Heart right ventricle (tissue), 16 donors: ENCODE results near the gene SYNJ2. TPM values are rescaled to one million over a fixed set of nuclear protein-coding genes. Genes with fewer than 3 reads are reported as not detected.

Source experiments
- ATAC-seq, 8 donors: fragments of 200-7000 bp; cut with Tn5 transposase; one replicate each; pipeline ENCODE4 v1.9.1; 2020; ENCODE audit warnings: mild to moderate bottlenecking in 8 of 8, moderate library complexity in 8 of 8, moderate number of reproducible peaks in 1 of 8
- DNase-seq, 2 donors: peaks; one replicate each; pipeline ENCODE4 v3.0.0-alpha.2; 2020
- H3K27ac ChIP-seq, 10 donors: fragments of 200-600 bp; sonication (generic) in 2 of 10; one replicate each; pipeline versions ENCODE4 v1.5.0 to v1.8.0; 2020 to 2022; ENCODE audit warnings: mild to moderate bottlenecking in 3 of 10
- H3K27me3 ChIP-seq, 7 donors: fragments of 200-600 bp; one replicate each; pipeline ENCODE4 v1.8.0; 2021 to 2022; ENCODE audit warnings: mild to moderate bottlenecking in 2 of 7
- H3K36me3 ChIP-seq, 9 donors: fragments of 200-600 bp; sonication (generic) in 1 of 9; one replicate each; pipeline versions ENCODE4 v1.5.0 to v1.8.0; 2020 to 2022; ENCODE audit warnings: mild to moderate bottlenecking in 2 of 9
- H3K4me1 ChIP-seq, 9 donors: fragments of 200-600 bp; sonication (generic) in 1 of 9; one replicate each; pipeline versions ENCODE4 v1.5.0 to v1.8.0; 2020 to 2022; ENCODE audit warnings: mild to moderate bottlenecking in 4 of 9
- H3K4me3 ChIP-seq, 10 donors: fragments of 200-600 bp; sonication (generic) in 2 of 10; one replicate each; pipeline versions ENCODE4 v1.5.0 to v1.8.0; 2020 to 2022; ENCODE audit warnings: mild to moderate bottlenecking in 7 of 10, moderate library complexity in 2 of 10
- H3K9me3 ChIP-seq, 11 donors: fragments of 200-600 bp in 10 of 11; sonication (generic) in 2 of 11; one replicate each; pipeline versions ENCODE4 v1.5.0 to v1.8.0; 2013 to 2022; ENCODE audit warnings: mild to moderate bottlenecking in 2 of 11, control low read depth in 1 of 11, moderate library complexity in 1 of 11
- CTCF ChIP-seq, 9 donors: fragments of 200-600 bp; sonication (generic) in 2 of 9; IDR thresholded peaks; one replicate each; pipeline versions ENCODE4 v1.5.0 to v1.8.0; 2021 to 2022; ENCODE audit warnings: antibody characterized with exemption in 9 of 9, mild to moderate bottlenecking in 5 of 9, moderate library complexity in 1 of 9
- WGBS, 2 donors: extraction: QIAGEN DNeasy Blood & Tissue Kit; methylation state at CpG; one replicate each; pipeline ENCODE4 v1.1.7; 2013; ENCODE audit warnings: inconsistent platforms in 1 of 2; 5-methylcytosine and 5-hydroxymethylcytosine counted together
- intact Hi-C, 10 donors: fragments of 100-400 bp; cut with DNase I; formaldehyde crosslinking; loops; one replicate each; pipeline versions ENCODE4 v1.11.1 to v1.14.2; 2022
- polyA plus RNA-seq, 2 donors: library from polyadenylated mRNA; stranded (reverse); fragments of 200-250 nt; gene quantifications; one replicate each; pipeline ENCODE4 v1.2.3, GENCODE V29; 2013
- total RNA-seq, 10 donors: library from RNA; stranded (reverse); fragmentation: NEBNext Ultra II Directional in 3 of 10; extraction: Animal tissue kit (Norgen Biotek cat#: 25700) in 3 of 10; gene quantifications; one replicate each; pipeline versions ENCODE4 v1.2.1 to v1.2.4, GENCODE V29; 2021 to 2023
- donor health status: Arrhythmogenic right ventricular cardiomyopathy.
- donor health status: ischemic (EF 13 %, LVEDD 7.1; RV severe dilation, severe dysfunction).
- donor health status: healthy with polysubstance abuse.
- donor health status: DM: no; HTN: yes; CAD: no.
- donor health status: DM: no; HTN: no; CAD: no.
- donor health status: ischemic (EF 25% LVEDD 6.9; RV normal size, moderate dysfunction).
- donor health status: ischemic (EF 25% LVEDD 5.7; RV mildly dilated, moderate dysfunction).
- donor health status: healthy.
- donor health status: DM: yes; HTN: yes; CAD: no.
- donor health status: Ischemic cardiomyopathy.
- donor health status: ischemic (EF 35%, LVEDD 5.7; RV mildly dilated, moderate dysfunction).
- donor health status: nonischemic (EF 11% LVEDD 7.7; RV severe dilation, severe dysfunction).
- donor health status: DM: yes; HTN: yes; CAD: no.
- donor health status: PGD.
- donor health status: ischemic (EF 29% LVEDD 5.4; RV normal size, mild dysfunction).
- donor health status: nonischemic (EF 23%, LVEDD 6.1; RV moderate dilation, normal function).

The SYNJ2 gene
- total and polyA plus RNA-seq, 12 donors = 14.0 to 27.8 (median 19.0) TPM

DNA sequence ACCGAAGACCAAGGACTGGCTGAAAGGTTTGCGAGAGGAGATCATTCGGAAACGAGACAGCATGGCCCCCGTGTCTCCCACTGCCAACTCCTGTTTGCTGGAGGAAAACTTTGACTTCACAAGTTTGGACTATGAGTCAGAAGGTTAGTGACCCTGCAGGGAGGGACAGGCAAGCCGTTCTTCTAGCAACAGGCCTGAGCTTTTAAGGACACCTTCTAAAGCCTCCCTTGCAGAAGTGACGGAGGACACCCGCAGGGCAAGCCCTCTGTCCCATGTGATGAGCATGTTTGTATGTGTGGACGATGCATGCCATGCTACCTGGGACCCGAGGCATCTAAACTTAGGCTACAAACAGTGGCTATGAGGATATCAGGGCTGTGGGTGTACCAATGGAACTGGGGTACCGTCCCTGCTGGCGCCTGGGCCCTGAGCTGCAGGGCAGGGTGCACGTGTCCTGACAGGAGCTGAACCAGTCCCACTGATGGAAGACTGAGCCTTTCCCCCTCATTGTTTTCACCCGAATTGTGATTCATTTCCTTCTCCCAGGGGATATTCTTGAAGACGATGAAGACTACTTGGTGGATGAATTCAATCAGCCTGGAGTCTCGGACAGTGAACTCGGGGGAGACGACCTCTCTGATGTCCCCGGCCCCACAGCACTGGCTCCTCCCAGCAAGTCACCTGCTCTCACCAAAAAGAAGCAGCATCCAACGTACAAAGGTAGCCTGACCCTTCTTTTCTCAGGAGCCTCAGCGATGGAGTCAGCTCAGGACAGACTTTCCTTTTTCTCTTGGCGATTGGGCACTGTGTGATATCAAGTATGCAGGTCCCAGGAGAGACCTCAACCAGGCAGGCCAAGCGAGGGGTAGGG is 102.0 kb downstream of the SYNJ2 start:
- DNase-seq (no peak), ATAC-seq (no peak)
- TF ChIP-seq CTCF (IDR thresholded peaks at IDR 0.05) = no peak
- Histone ChIP-seq H3K4me1 (peaks cover 0 to 17% (median 4%) of the 10 kb centered on the region in 9 donors), H3K9me3 (no peaks in the 10 kb centered on the region), H3K27ac (peak overlapping the region in 1 of 10 donors; percentile 40), H3K36me3 (peaks cover 0 to 95% (median 51%) of the 10 kb centered on the region in 9 donors), H3K27me3 (no peaks in the 10 kb centered on the region), H3K4me3 (no peak overlapping the region)
- WGBS, 2 donors = 87 to 88% methylated on average over 23 of the region's 23 CpGs
- intact Hi-C loops = no loop called here

- no peak for TF ChIP-seq CTCF (IDR thresholded peaks at IDR 0.05)
Measured at GRCh38 chr6:158085261-158086053, 103.8 kb downstream of the SYNJ2 start.

DNA sequence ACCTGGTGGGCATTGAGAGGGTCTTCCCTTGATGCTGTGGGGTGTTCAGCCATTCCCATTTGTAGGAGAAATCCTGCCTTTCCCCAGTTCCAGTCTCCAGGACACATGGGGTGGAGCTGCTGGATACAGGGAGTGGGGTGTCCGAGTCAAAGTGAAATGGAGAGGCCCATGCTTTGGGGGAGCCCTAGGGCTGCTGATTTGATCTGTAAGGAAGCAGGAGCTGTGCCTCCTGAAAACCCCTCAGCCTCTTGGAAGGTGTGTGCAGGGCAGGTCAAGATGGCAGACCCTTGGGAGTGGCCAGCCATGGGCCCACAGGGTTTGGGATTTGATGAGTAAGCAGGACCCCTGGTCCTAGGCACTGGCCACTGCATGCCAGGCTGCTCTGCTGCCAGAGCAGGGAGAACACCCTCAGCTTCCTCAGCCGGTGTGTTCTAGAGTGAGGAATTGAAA is 104.4 kb downstream of the SYNJ2 start:
- peaks cover 0 to 96% (median 43%) of the 10 kb centered on the region in 9 donors for H3K36me3 ChIP-seq
- intact Hi-C loops = no loop called here
- H3K4me1 ChIP-seq = peaks cover 0 to 17% (median 4%) of the 10 kb centered on the region in 9 donors
- peak in 3 of 8 donors; percentile 6 to 29 (median 18) for ATAC-seq
- peak overlapping the region in 1 of 10 donors; percentile 84 for H3K27ac ChIP-seq
- peak overlapping the region in 1 of 10 donors; percentile 44 for H3K4me3 ChIP-seq
- H3K27me3 ChIP-seq = no peaks in the 10 kb centered on the region
- no peaks in the 10 kb centered on the region for H3K9me3 ChIP-seq
- DNase-seq = no peak
- no peak for TF ChIP-seq CTCF (IDR thresholded peaks at IDR 0.05)
- WGBS, 2 donors = 87 to 90% methylated on average over 2 of the region's 2 CpGs

More at GRCh38 chr6:158085261-158086053, 103.8 kb downstream of the SYNJ2 start:
- peaks cover 0 to 17% (median 4%) of the 10 kb centered on the region in 9 donors for H3K4me1 ChIP-seq
- intact Hi-C loops = no loop called here
- no peaks in the 10 kb centered on the region for H3K27me3 ChIP-seq
- ATAC-seq = no peak
- DNase-seq = no peak
- H3K4me3 ChIP-seq = no peak overlapping the region
- no peak overlapping the region for H3K27ac ChIP-seq
- H3K36me3 ChIP-seq = peaks cover 0 to 96% (median 41%) of the 10 kb centered on the region in 9 donors
- WGBS, 2 donors = 85 to 89% methylated on average over 21 of the region's 21 CpGs
- no peaks in the 10 kb centered on the region for H3K9me3 ChIP-seq
